SU-DHL-6 (cell line): ENCODE data around the gene NFKBIA.
"Not testable (repeated sequence)": the region's sequence is repeated elsewhere in the genome, so short reads cannot be mapped to it uniquely, and the experiment has no call there.

Experiments
- H2AFZ ChIP-seq: fragments of 200-600 bp; sonication (generic); 2 replicates; pipeline ENCODE4 v1.6.1; 2014; ENCODE audit warnings: low read depth, mild to moderate bottlenecking, moderate library complexity, mixed read lengths, antibody characterized with exemption, low read length; ENCODE audit not compliant: severe bottlenecking
- H3F3A ChIP-seq: fragments of 200-600 bp; shearing (Covaris generic); 2 replicates; pipeline ENCODE4 v1.6.0; 2016; ENCODE audit warnings: antibody characterized with exemption, mild to moderate bottlenecking; ENCODE audit not compliant: insufficient read depth
- H3K27ac ChIP-seq: fragments of 200-600 bp; sonication (generic); 2 replicates; pipeline ENCODE4 v1.5.1; 2016; ENCODE audit warnings: low read depth, mild to moderate bottlenecking, low read length, moderate library complexity, mixed read lengths
- H3K27me3 ChIP-seq: fragments of 200-600 bp; sonication (generic), shearing (Covaris generic); 2 replicates; pipeline ENCODE4 v1.6.0; 2014; ENCODE audit warnings: mild to moderate bottlenecking, low read length
- H3K36me3 ChIP-seq: fragments of 200-600 bp; sonication (generic); 2 replicates; pipeline ENCODE4 v1.6.1; 2014; ENCODE audit warnings: mild to moderate bottlenecking, low read length, mixed read lengths
- H3K4me2 ChIP-seq: fragments of 300-600, 200-600 bp; shearing (Covaris generic), sonication (generic); 2 replicates; pipeline ENCODE4 v1.6.0; 2014; ENCODE audit warnings: low read length, low read depth, mild to moderate bottlenecking; ENCODE audit not compliant: poor library complexity, severe bottlenecking
- H3K4me3 ChIP-seq: fragments of 200-600 bp; sonication (generic); 2 replicates; pipeline ENCODE4 v1.5.1; 2014; ENCODE audit warnings: antibody characterized with exemption, low read length, mild to moderate bottlenecking, mixed read lengths; ENCODE audit not compliant: insufficient read depth, poor library complexity, severe bottlenecking
- H3K79me2 ChIP-seq: fragments of 200-600 bp; sonication (generic); 2 replicates; pipeline ENCODE4 v1.6.1; 2014; ENCODE audit warnings: mild to moderate bottlenecking, low read length, moderate library complexity; ENCODE audit not compliant: insufficient read depth
- H3K9ac ChIP-seq: fragments of 200-600 bp; sonication (generic); 2 replicates; pipeline ENCODE4 v1.7.0; 2014; ENCODE audit warnings: mild to moderate bottlenecking, low read length
- H3K9me2 ChIP-seq: fragments of 200-600 bp; sonication (generic); replicated peaks from 2 replicates; pipeline ENCODE4 v1.6.1; 2014; ENCODE audit warnings: low read length; ENCODE audit not compliant: insufficient read depth
- H3K9me3 ChIP-seq: fragments of 200-600 bp; sonication (generic); 2 replicates; pipeline ENCODE4 v1.6.1; 2014; ENCODE audit warnings: low read length, mixed read lengths; ENCODE audit not compliant: insufficient read depth
- H4K20me1 ChIP-seq: fragments of 200-600 bp; sonication (generic); 2 replicates; pipeline ENCODE4 v1.6.1; 2014; ENCODE audit warnings: low read depth, mild to moderate bottlenecking, antibody characterized with exemption, low read length, moderate library complexity, mixed read lengths
- EZH2phosphoT487 ChIP-seq: fragments of 200-600 bp; sonication (generic), shearing (Covaris generic); conservative IDR thresholded peaks from 2 replicates; pipeline ENCODE4 v1.6.1; 2018; ENCODE audit warnings: mild to moderate bottlenecking, antibody characterized with exemption, low read length, moderate library complexity, mixed read lengths
- TF ChIP-seq, protein P1 (sequence below): fragments of 200-600 bp; sonication (generic); IDR thresholded peaks from one replicate; pipeline ENCODE4 v1.5.1; 2017; ENCODE audit warnings: antibody characterized with exemption, mild to moderate bottlenecking, low read length, moderate library complexity; ENCODE audit not compliant: insufficient read depth, poor library complexity, severe bottlenecking

Gene NFKBIA

GRCh38 chr14:35441160-35441559 is 36.6 kb upstream of the NFKBIA start:
- H3K27ac ChIP-seq, result no peak overlapping the region
- H3K36me3 ChIP-seq, result no peaks in the 10 kb centered on the region
- no peaks in the 10 kb centered on the region for H3K27me3 ChIP-seq
- TF ChIP-seq, protein P1, sequence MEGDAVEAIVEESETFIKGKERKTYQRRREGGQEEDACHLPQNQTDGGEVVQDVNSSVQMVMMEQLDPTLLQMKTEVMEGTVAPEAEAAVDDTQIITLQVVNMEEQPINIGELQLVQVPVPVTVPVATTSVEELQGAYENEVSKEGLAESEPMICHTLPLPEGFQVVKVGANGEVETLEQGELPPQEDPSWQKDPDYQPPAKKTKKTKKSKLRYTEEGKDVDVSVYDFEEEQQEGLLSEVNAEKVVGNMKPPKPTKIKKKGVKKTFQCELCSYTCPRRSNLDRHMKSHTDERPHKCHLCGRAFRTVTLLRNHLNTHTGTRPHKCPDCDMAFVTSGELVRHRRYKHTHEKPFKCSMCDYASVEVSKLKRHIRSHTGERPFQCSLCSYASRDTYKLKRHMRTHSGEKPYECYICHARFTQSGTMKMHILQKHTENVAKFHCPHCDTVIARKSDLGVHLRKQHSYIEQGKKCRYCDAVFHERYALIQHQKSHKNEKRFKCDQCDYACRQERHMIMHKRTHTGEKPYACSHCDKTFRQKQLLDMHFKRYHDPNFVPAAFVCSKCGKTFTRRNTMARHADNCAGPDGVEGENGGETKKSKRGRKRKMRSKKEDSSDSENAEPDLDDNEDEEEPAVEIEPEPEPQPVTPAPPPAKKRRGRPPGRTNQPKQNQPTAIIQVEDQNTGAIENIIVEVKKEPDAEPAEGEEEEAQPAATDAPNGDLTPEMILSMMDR, result no peak
- TF ChIP-seq EZH2phosphoT487, result no peak
- H3K79me2 ChIP-seq, result no peaks in the 10 kb centered on the region
- no peak overlapping the region for H3K4me3 ChIP-seq
- no peak overlapping the region for H3K4me2 ChIP-seq
- H3K9ac ChIP-seq, result no peak overlapping the region
- no peaks in the 10 kb centered on the region for H3F3A ChIP-seq
- H3K9me2 ChIP-seq, result no peaks in the 10 kb centered on the region
- H3K9me3 ChIP-seq, result no peaks in the 10 kb centered on the region
- H4K20me1 ChIP-seq, result no peaks in the 10 kb centered on the region
- H2AFZ ChIP-seq, result no peak overlapping the region

GRCh38 chr14:35438910-35439713 is 34.6 kb upstream of the NFKBIA start:
- Histone ChIP-seq H4K20me1 (no peaks in the 10 kb centered on the region), H3K4me3 (no peak overlapping the region), H3K9me3 (no peaks in the 10 kb centered on the region), H3K27ac (no peak overlapping the region), H2AFZ (no peak overlapping the region), H3K27me3 (no peaks in the 10 kb centered on the region), H3F3A (no peaks in the 10 kb centered on the region), H3K36me3 (no peaks in the 10 kb centered on the region), H3K9ac (no peak overlapping the region), H3K79me2 (no peaks in the 10 kb centered on the region), H3K4me2 (no peak overlapping the region), H3K9me2 (no peaks in the 10 kb centered on the region)
- TF ChIP-seq, protein P1, result peak; percentile 52
- TF ChIP-seq EZH2phosphoT487, result no peak

GRCh38 chr14:35438492-35438891 is 33.9 kb upstream of the NFKBIA start:
- H3F3A ChIP-seq, H3K4me3 ChIP-seq, H3K79me2 ChIP-seq, H3K9me3 ChIP-seq, H3K9me2 ChIP-seq, H3K36me3 ChIP-seq, H3K9ac ChIP-seq, H4K20me1 ChIP-seq, H2AFZ ChIP-seq, H3K4me2 ChIP-seq, H3K27ac ChIP-seq, H3K27me3 ChIP-seq: not testable (repeated sequence)

GRCh38 chr14:35435177-35435576 is 30.6 kb upstream of the NFKBIA start:
- H4K20me1 ChIP-seq, result no peaks in the 10 kb centered on the region
- H3K36me3 ChIP-seq, result no peaks in the 10 kb centered on the region
- H3K4me2 ChIP-seq, result no peak overlapping the region
- TF ChIP-seq EZH2phosphoT487, result no peak
- TF ChIP-seq, protein P1, result no peak
- H3F3A ChIP-seq, result no peaks in the 10 kb centered on the region
- no peak overlapping the region for H2AFZ ChIP-seq
- no peak overlapping the region for H3K4me3 ChIP-seq
- no peaks in the 10 kb centered on the region for H3K27me3 ChIP-seq
- no peak overlapping the region for H3K27ac ChIP-seq
- no peaks in the 10 kb centered on the region for H3K9me2 ChIP-seq
- H3K9ac ChIP-seq, result no peak overlapping the region
- H3K9me3 ChIP-seq, result no peaks in the 10 kb centered on the region
- H3K79me2 ChIP-seq, result no peaks in the 10 kb centered on the region
